ENCODE data around the gene ZNF675. TPM values are rescaled to one million over a fixed set of nuclear protein-coding genes. Genes with fewer than 3 reads are reported as not detected.

ZNF675 gene
- total RNA-seq, 3 donors from 2014 or later: 11.1 to 14.3 (median 13.6) TPM

Other genes with a start within 250 kb of the ZNF675 start
- gene ZNF681, start 71.7 kb upstream of the ZNF675 start, total RNA-seq: 1 to 10 TPM; 3.7 to 4.3 (median 4.3) TPM
- 1 to 10 TPM; 7.3 to 8.7 (median 7.6) TPM for gene ZNF726, start 227.7 kb upstream of the ZNF675 start, total RNA-seq

All from activated T-cell treated with anti-CD3 and anti-CD28 coated beads, Interleukin-2, amount 50 U/mL, for 4 hours (primary cell).